K562 (cell line): ENCODE results near the gene KBTBD13. TPM values are rescaled to one million over a fixed set of nuclear protein-coding genes. Genes with fewer than 3 reads are reported as not detected.

Experiments
- ATAC-seq: fragments of 200-7000 bp; cut with Tn5 transposase; 3 replicates; pipeline ENCODE4 v1.9.1; 2020; ENCODE audit warnings: moderate library complexity
- BruUV-seq: library from RNA; stranded (reverse); fragments of 400-500 nt; replicated peaks from 2 replicates; lab custom pipeline; 2021; lab: Mats Ljungman, UMichigan
- CTCF ChIA-PET: fragments of 300-600 bp; formaldehyde crosslinking; extraction: SDS; loops from one replicate; lab custom pipeline; 2021; ENCODE audit warnings: low intra/inter-chr PET ratio; lab: Yijun Ruan, JAX
- POLR2A ChIA-PET: fragments of 300-600, 350-650 bp; sonication (Branson Sonifier 250); formaldehyde crosslinking; extraction: SDS; loops from one replicate; lab custom pipeline; 2021; ENCODE audit warnings: antibody characterized with exemption, inconsistent platforms; lab: Yijun Ruan, JAX
- DNase-seq, 4 experiments: peaks; one replicate each; pipeline versions ENCODE4 v3.0.0 to v3.0.0-alpha.2; 2011 to 2018; ENCODE audit warnings: low spot score in 3 of 4, mixed read lengths in 3 of 4; ENCODE audit errors: extremely low read depth in 1 of 4
- FAIRE-seq: peaks from 2 replicates; lab custom pipeline; 2011; peaks lifted over from hg19 to GRCh38; lab: Jason Lieb, UNC
- H2AFZ ChIP-seq: 2 replicates; pipeline ENCODE4 v1.6.0; 2011; ENCODE audit warnings: low read depth, low read length, control low read depth, inconsistent platforms
- H3K27ac ChIP-seq: fragments of 200-600 bp; 3 replicates; pipeline ENCODE4 v1.8.0; 2011; ENCODE audit warnings: low read depth, mild to moderate bottlenecking, control low read depth, inconsistent platforms, low read length, moderate library complexity, mixed read lengths; ENCODE audit errors: extremely low read depth
- H3K27me3 ChIP-seq, 2 experiments: fragments of 300-600 bp in 1 of 2; 2 replicates in 1 of 2; 3 replicates in 1 of 2; pipeline versions ENCODE4 v1.6.0 to v1.8.0; 2011; ENCODE audit warnings: inconsistent platforms in 2 of 2, low read length in 2 of 2, mild to moderate bottlenecking in 1 of 2, mixed read lengths in 1 of 2, moderate library complexity in 1 of 2; ENCODE audit not compliant: control insufficient read depth in 2 of 2, insufficient read depth in 2 of 2
- H3K36me3 ChIP-seq: fragments of 300-600 bp; 3 replicates; pipeline ENCODE4 v1.8.0; 2011; ENCODE audit warnings: mild to moderate bottlenecking, low read length, inconsistent platforms; ENCODE audit not compliant: control insufficient read depth, insufficient read depth
- H3K4me1 ChIP-seq, 2 experiments: fragments of 200-600 bp in 1 of 2; replicated peaks in 1 of 2; 2 replicates in 1 of 2; 3 replicates in 1 of 2; pipeline versions ENCODE4 v1.5.1 to v1.8.0; 2011; ENCODE audit warnings: inconsistent platforms in 2 of 2, low read length in 2 of 2, mild to moderate bottlenecking in 1 of 2, mixed read lengths in 1 of 2, moderate library complexity in 1 of 2; ENCODE audit not compliant: control insufficient read depth in 2 of 2, insufficient read depth in 2 of 2
- H3K4me2 ChIP-seq: 2 replicates; pipeline ENCODE4 v1.6.1; 2011; ENCODE audit warnings: low read length, control low read depth, inconsistent platforms, mixed read lengths; ENCODE audit not compliant: insufficient read depth
- H3K4me3 ChIP-seq: fragments of 200-600 bp; sonication (generic), shearing (Covaris generic); 2 replicates; pipeline ENCODE4 v1.5.1; 2016; ENCODE audit warnings: control low read depth, inconsistent platforms
- H3K79me2 ChIP-seq: fragments of 200-600 bp; 3 replicates; pipeline ENCODE4 v1.8.0; 2011; ENCODE audit warnings: low read length, inconsistent platforms; ENCODE audit not compliant: control insufficient read depth, insufficient read depth
- H3K9ac ChIP-seq, 2 experiments: 2 replicates each; pipeline versions ENCODE4 v1.6.0 to v1.6.1; 2011; ENCODE audit warnings: low read depth in 2 of 2, low read length in 2 of 2, control low read depth in 1 of 2, inconsistent platforms in 1 of 2, mild to moderate bottlenecking in 1 of 2, mixed read lengths in 1 of 2; ENCODE audit not compliant: insufficient read depth in 1 of 2
- H3K9me1 ChIP-seq: one replicate; pipeline ENCODE4 v1.6.0; 2011; ENCODE audit warnings: inconsistent platforms, mild to moderate bottlenecking, low read length, moderate library complexity; ENCODE audit not compliant: control insufficient read depth, insufficient read depth
- H3K9me3 ChIP-seq: replicated peaks from 2 replicates; pipeline ENCODE4 v1.5.1; 2011; ENCODE audit warnings: low read depth, low read length, inconsistent platforms; ENCODE audit not compliant: control insufficient read depth, insufficient read depth
- H4K20me1 ChIP-seq: replicated peaks from 2 replicates; pipeline ENCODE4 v1.6.1; 2011; ENCODE audit warnings: low read length, inconsistent platforms, mixed read lengths; ENCODE audit not compliant: control insufficient read depth, insufficient read depth
- DPF2 ChIP-seq: fragments of 450-650 bp; IDR thresholded peaks from 2 replicates; pipeline ENCODE4 v1.6.1; 2016
- EZH2 ChIP-seq: IDR thresholded peaks from 2 replicates; pipeline ENCODE4 v1.6.1; 2012; ENCODE audit warnings: low read depth, mild to moderate bottlenecking, inconsistent platforms, low read length, borderline replicate concordance
- JUNB ChIP-seq: fragments of 450-650 bp; formaldehyde crosslinking; conservative IDR thresholded peaks from 2 replicates; pipeline ENCODE4 v1.4.0; 2020; ENCODE audit warnings: mild to moderate bottlenecking
- MBD2 ChIP-seq: sonication (generic); IDR thresholded peaks from 2 replicates; pipeline ENCODE4 v1.6.1; 2016; ENCODE audit warnings: low read depth, borderline replicate concordance
- MYNN ChIP-seq, 2 experiments: sonication (generic); formaldehyde crosslinking in 1 of 2; IDR thresholded peaks; 2 replicates each; pipeline versions ENCODE4 v1.5.0 to v1.6.1; 2016 to 2020; ENCODE audit warnings: antibody characterized with exemption in 1 of 2, missing genetic modification reagents in 1 of 2
- RBM22 ChIP-seq: fragments of 200-400 bp; formaldehyde crosslinking; IDR thresholded peaks from 2 replicates; pipeline ENCODE4 v1.6.1; 2018; ENCODE audit warnings: low read length, low read depth; ENCODE audit not compliant: poor library complexity, severe bottlenecking
- SIN3A ChIP-seq, 2 experiments: fragments of 150-350 bp in 1 of 2; IDR thresholded peaks; 2 replicates each; pipeline ENCODE4 v1.6.1; 2011 to 2016; ENCODE audit warnings: borderline replicate concordance in 2 of 2, low read depth in 2 of 2, low read length in 2 of 2, mild to moderate bottlenecking in 2 of 2, moderate library complexity in 2 of 2; ENCODE audit not compliant: control insufficient read depth in 1 of 2
- SMARCA5 ChIP-seq: fragments of 450-650 bp; IDR thresholded peaks from 2 replicates; pipeline ENCODE4 v1.6.1; 2016
- SMARCC2 ChIP-seq: fragments of 450-650 bp; IDR thresholded peaks from 2 replicates; pipeline ENCODE4 v1.6.1; 2017; ENCODE audit warnings: antibody characterized with exemption, moderate library complexity, mild to moderate bottlenecking, low read depth
- SRSF1 ChIP-seq: fragments of 200-400 bp; formaldehyde crosslinking; IDR thresholded peaks from 2 replicates; pipeline ENCODE4 v1.6.1; 2017; ENCODE audit warnings: mild to moderate bottlenecking, low read depth, low read length, moderate library complexity
- SRSF9 ChIP-seq: fragments of 200-400 bp; formaldehyde crosslinking; IDR thresholded peaks from 2 replicates; pipeline ENCODE4 v1.6.1; 2017; ENCODE audit warnings: low read depth, low read length, borderline replicate concordance
- ZNF140 ChIP-seq: fragments of 250-450 bp; sonication (Bioruptor Pico); IDR thresholded peaks from 2 replicates; pipeline ENCODE4 v1.8.0; 2021; ENCODE audit warnings: moderate library complexity, mild to moderate bottlenecking, inconsistent platforms
- ZNF224 ChIP-seq: sonication (generic); formaldehyde crosslinking; IDR thresholded peaks from 2 replicates; pipeline ENCODE4 v1.8.0; 2022; ENCODE audit warnings: mild to moderate bottlenecking, missing genetic modification reagents
- ZSCAN29 ChIP-seq: fragments of 450-650 bp; IDR thresholded peaks from 2 replicates; pipeline ENCODE4 v1.6.1; 2017
- WGBS: fragments of 100-300 bp; shearing (Covaris generic); methylation state at CpG from one replicate; pipeline ENCODE4 v1.1.6; 2016; ENCODE audit warnings: low coverage, mixed read lengths; ENCODE audit not compliant: insufficient coverage; ENCODE audit errors: missing lambda C conversion rate; 5-methylcytosine and 5-hydroxymethylcytosine counted together
- in situ Hi-C: fragments of 300-500 bp; cut with MboI; formaldehyde crosslinking; loops from 4 replicates; pipeline ENCODE4 v1.15.0; 2018; ENCODE audit warnings: inconsistent platforms, mixed read lengths
- intact Hi-C: fragments of 100-400 bp; cut with micrococcal nuclease; formaldehyde crosslinking; loops from 2 replicates; pipeline ENCODE4 v1.14.2; 2022
- polyA plus RNA-seq, 8 experiments: library from polyadenylated mRNA; depleted of rRNA in 4 of 8; stranded (reverse) in 5 of 8; unstranded in 3 of 8; fragments of >200 nt; fragmentation: Nextera tagmentation in 2 of 8; fragmentation: Illumina TruSeq in 1 of 8; extraction: Ambion mirVana in 2 of 8; extraction: Trizol in 1 of 8; gene quantifications; 2 replicates each; pipeline versions ENCODE4 v1.2.1 to v1.2.3, GENCODE V29; 2011 to 2014; ENCODE audit warnings: inconsistent platforms in 1 of 8, missing spikeins in 1 of 8
- total RNA-seq, 7 experiments: library from RNA; depleted of rRNA in 6 of 7; stranded (reverse); fragments of >200 nt in 6 of 7; fragmentation: Illumina TruSeq in 2 of 7; extraction: Trizol in 2 of 7; gene quantifications; 2 replicates each; pipeline versions ENCODE4 v1.2.1 to v1.2.3, GENCODE V29; 2011 to 2021; ENCODE audit warnings: low replicate concordance in 1 of 7

The KBTBD13 gene
- total and polyA plus RNA-seq, 9 of the 15 experiments (the other 6 are each of a cell fraction or from before 2014, with no cell fraction given) = 0.07 to 0.13 (median 0.10) TPM; not detected in 3

DNA sequence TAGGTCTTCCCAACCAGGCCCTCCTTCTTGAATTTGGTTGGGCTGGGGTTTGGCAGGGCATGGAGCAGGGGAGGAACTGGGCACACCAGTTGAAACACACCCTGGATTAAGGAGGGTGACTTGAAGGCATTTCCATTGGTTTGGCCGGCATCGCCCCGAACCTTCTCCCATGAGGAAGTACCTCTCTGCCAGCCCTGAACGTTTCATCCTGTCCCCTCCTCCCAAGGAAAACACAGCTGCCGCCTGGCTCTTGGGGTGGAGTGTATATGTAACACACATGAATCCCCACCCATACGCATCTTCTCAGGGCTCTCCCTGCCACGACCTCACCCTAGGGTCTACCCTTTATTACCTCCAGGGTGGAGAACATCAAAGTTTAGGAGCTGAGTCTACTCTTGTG is 23.9 kb downstream of the KBTBD13 start:
- DNase-seq (no peak), ATAC-seq (no peak), FAIRE-seq (no peak)
- no peaks in the 10 kb centered on the region for H3K79me2 ChIP-seq
- H3K9me1 ChIP-seq = peaks cover 3% of the 10 kb centered on the region
- no peak overlapping the region for H3K4me3 ChIP-seq
- no peaks in the 10 kb centered on the region for H3K4me1 ChIP-seq
- no peak overlapping the region for H3K4me2 ChIP-seq
- no peaks in the 10 kb centered on the region for H3K27me3 ChIP-seq
- ChIA-PET POLR2A (no interaction called here), CTCF (interaction anchor here (1.0 kb wide), 1 partner anchor 46 kb away, joined by 3 read pairs; no protein-coding TSS in a partner anchor)
- no TSS peak for BruUV-seq
- intact Hi-C loops = loop anchor here (5.0 kb wide), 1 partner anchor 68 kb away; no protein-coding TSS in a partner anchor
- WGBS = 59% methylated on average over 6 of the region's 7 CpGs
- no peaks in the 10 kb centered on the region for H3K9me3 ChIP-seq
- H3K36me3 ChIP-seq = peaks cover 21% of the 10 kb centered on the region; the same call in 2 of the 3 replicates
- H4K20me1 ChIP-seq = no peaks in the 10 kb centered on the region
- H2AFZ ChIP-seq = no peak overlapping the region
- in situ Hi-C loops = no loop called here
- no peak overlapping the region for H3K27ac ChIP-seq
- TF ChIP-seq MBD2 (no peak), EZH2 (no peak), ZNF140 (CRISPR knock-in tag) (no peak)
- H3K9ac ChIP-seq = no peak overlapping the region

DNA sequence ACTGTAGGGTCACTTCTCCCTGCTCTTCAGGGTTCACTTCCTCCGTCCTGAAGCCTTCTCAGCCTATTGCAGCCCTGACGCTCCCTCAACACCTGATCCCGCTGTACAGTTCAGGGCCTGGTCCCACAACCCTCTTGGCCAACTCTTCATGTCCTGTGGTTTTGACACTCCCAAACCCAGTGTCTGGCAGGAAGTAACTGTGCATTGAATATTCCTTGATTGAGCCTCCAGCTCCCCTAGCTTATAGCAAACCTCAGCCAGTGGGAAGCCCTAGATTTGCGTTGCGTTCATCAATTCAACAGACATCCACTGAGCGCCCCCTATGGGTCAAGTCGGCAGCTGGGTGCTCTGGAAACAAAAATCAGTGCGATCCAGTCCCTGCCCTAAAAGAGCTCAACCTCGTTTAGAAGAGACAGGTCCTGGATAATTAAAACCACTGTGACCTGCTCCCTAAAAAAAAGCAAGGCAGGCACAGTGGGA is 24.9 kb downstream of the KBTBD13 start:
- Histone ChIP-seq H3K27me3 (no peaks in the 10 kb centered on the region), H3K9me3 (no peaks in the 10 kb centered on the region), H3K9me1 (peaks cover 3% of the 10 kb centered on the region), H3K9ac (no peak overlapping the region), H3K4me1 (no peaks in the 10 kb centered on the region), H3K4me3 (no peak overlapping the region), H3K4me2 (no peak overlapping the region), H2AFZ (no peak overlapping the region), H4K20me1 (no peaks in the 10 kb centered on the region), H3K36me3 (peaks cover 28% of the 10 kb centered on the region; the same call in 2 of the 3 replicates), H3K79me2 (no peaks in the 10 kb centered on the region), H3K27ac (no peak overlapping the region)
- CTCF ChIA-PET = interaction anchor here (0.8 to 1.0 kb wide), 2 partner anchors 47 kb away, joined by 3 to 6 read pairs; no protein-coding TSS in a partner anchor
- no TSS peak for BruUV-seq
- POLR2A ChIA-PET = interaction anchor here (0.6 to 1.2 kb wide), 5 partner anchors 9 to 78 kb away, joined by 3 to 4 read pairs (median 3); no protein-coding TSS in a partner anchor
- WGBS = 36% methylated on average over 9 of the region's 9 CpGs
- in situ Hi-C loops = no loop called here
- DNase-seq (peak; percentile 53 to 70 (median 65)), ATAC-seq (peak; percentile 81), FAIRE-seq (peak; percentile 85)
- intact Hi-C loops = loop anchor here (1.0 to 5.0 kb wide), 2 partner anchors 47 to 69 kb away; no protein-coding TSS in a partner anchor
- TF ChIP-seq ZSCAN29 (no peak), MYNN (IDR thresholded peaks at IDR 0.05) (no peak), MYNN (CRISPR knock-in tag; IDR thresholded peaks at IDR 0.05) (no peak), SMARCC2 (no peak), DPF2 (no peak), SRSF1 (no peak), SRSF9 (no peak), SIN3A (IDR thresholded peaks at IDR 0.05; ENCODE audit: borderline replicate concordance in 2 of 2, control insufficient read depth in 1 of 2, low read depth in 2 of 2, low read length in 2 of 2) (no peak), ZNF224 (CRISPR knock-in tag) (no peak), JUNB (no peak), SMARCA5 (no peak), RBM22 (no peak)
